ENCODE results near the gene SLC25A36.
"Not testable (repeated sequence)": the region's sequence is repeated elsewhere in the genome, so short reads cannot be mapped to it uniquely, and the experiment has no call there.

DNA sequence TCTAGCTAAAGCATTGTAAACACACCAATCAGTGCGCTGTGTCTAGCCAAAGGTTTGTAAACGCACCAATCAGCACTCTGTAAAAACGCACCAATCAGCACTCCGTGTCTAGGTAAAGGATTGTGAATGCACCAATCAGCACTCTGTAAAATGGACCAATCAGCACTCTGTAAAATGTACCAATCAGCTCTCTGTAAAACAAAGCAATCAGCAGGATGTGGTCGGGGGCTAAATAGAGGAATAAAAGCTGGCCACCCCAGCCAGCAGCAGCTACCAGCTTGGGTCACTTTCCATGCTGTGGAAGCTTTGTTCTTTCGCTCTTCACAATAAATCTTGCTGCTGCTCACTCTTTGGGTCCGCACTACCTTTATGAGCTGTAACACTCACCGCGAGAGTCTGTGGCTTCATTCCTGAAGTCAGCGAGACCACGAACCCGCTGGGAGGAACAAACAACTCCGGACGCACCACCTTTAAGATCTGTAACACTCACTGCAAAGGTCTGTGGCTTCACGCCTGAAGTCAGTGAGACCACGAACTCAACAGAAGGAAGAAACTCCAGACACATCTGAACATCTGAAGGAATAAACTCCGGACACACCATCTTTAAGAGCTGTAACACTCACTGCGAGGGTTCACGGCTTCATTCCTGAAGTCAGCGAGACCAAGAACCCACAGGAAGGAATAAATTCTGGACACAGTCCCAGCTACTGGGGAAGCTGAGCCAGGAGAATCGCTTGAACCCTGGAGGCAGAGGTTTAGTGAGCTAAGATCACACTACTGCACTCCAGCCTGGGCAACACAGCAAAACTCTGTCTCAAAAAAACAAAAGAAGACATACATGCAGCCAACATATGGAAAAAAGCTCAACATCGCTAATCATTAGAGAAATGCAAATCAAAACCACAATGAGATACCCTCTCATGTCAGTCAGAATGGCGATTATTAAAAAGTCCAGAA is 76.0 kb downstream of the SLC25A36 start:
- TF ChIP-seq POLR2A (IDR thresholded peaks at IDR 0.05): not testable (repeated sequence)
- TF ChIP-seq, protein P1, sequence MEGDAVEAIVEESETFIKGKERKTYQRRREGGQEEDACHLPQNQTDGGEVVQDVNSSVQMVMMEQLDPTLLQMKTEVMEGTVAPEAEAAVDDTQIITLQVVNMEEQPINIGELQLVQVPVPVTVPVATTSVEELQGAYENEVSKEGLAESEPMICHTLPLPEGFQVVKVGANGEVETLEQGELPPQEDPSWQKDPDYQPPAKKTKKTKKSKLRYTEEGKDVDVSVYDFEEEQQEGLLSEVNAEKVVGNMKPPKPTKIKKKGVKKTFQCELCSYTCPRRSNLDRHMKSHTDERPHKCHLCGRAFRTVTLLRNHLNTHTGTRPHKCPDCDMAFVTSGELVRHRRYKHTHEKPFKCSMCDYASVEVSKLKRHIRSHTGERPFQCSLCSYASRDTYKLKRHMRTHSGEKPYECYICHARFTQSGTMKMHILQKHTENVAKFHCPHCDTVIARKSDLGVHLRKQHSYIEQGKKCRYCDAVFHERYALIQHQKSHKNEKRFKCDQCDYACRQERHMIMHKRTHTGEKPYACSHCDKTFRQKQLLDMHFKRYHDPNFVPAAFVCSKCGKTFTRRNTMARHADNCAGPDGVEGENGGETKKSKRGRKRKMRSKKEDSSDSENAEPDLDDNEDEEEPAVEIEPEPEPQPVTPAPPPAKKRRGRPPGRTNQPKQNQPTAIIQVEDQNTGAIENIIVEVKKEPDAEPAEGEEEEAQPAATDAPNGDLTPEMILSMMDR (IDR thresholded peaks at IDR 0.05): not testable (repeated sequence)

All from uterus (tissue), 2 donors.